Progenitor cell of endocrine pancreas (in vitro differentiated cells): Measurements from ENCODE around the gene RFXAP. TPM values are rescaled to one million over a fixed set of nuclear protein-coding genes. Genes with fewer than 3 reads are reported as not detected.

ENCODE experiments used
- DNase-seq: peaks from one replicate; pipeline ENCODE4 v3.0.0; 2021; ENCODE audit warnings: low spot score; ENCODE audit not compliant: unreplicated experiment
- H3K27ac Mint-ChIP-seq: 2 replicates; pipeline ENCODE4 v1.8.0; 2021; ENCODE audit warnings: mild to moderate bottlenecking, moderate library complexity, mixed read lengths
- H3K27me3 Mint-ChIP-seq: 2 replicates; pipeline ENCODE4 v1.8.0; 2021; ENCODE audit warnings: mixed read lengths
- H3K36me3 Mint-ChIP-seq: 2 replicates; pipeline ENCODE4 v1.8.0; 2022; ENCODE audit warnings: mixed read lengths; ENCODE audit not compliant: insufficient read depth
- H3K4me1 Mint-ChIP-seq: 2 replicates; pipeline ENCODE4 v1.8.0; 2021; ENCODE audit warnings: low read depth, mixed read lengths
- H3K4me3 Mint-ChIP-seq: 2 replicates; pipeline ENCODE4 v1.8.0; 2021; ENCODE audit warnings: low read depth, mild to moderate bottlenecking, moderate library complexity, mixed read lengths
- H3K9me3 Mint-ChIP-seq: 2 replicates; pipeline ENCODE4 v1.8.0; 2021; ENCODE audit warnings: low read depth, mixed read lengths
- total RNA-seq: library from RNA; stranded (reverse); gene quantifications from 2 replicates; pipeline ENCODE4 v1.2.1, GENCODE V29; 2021
- TF ChIP-seq, protein P1 (sequence below): fragments of 200-600 bp; sonication (generic); IDR thresholded peaks from one replicate; pipeline ENCODE4 v1.5.0; 2021; ENCODE audit warnings: antibody characterized with exemption, mild to moderate bottlenecking; ENCODE audit not compliant: unreplicated experiment

RFXAP gene
- total RNA-seq, 1 donor from 2014 or later: 13.3 TPM

GRCh38 chr13:36815062-36815461, 4.0 kb upstream of the RFXAP start:
- DNase-seq: no peak
- peaks cover 15% of the 10 kb centered on the region for H3K4me1 Mint-ChIP-seq
- H3K27me3 Mint-ChIP-seq: no peaks in the 10 kb centered on the region
- no peak overlapping the region for H3K4me3 Mint-ChIP-seq
- no peaks in the 10 kb centered on the region for H3K36me3 Mint-ChIP-seq
- H3K9me3 Mint-ChIP-seq: no peaks in the 10 kb centered on the region
- H3K27ac Mint-ChIP-seq: no peak overlapping the region
- TF ChIP-seq, protein P1, sequence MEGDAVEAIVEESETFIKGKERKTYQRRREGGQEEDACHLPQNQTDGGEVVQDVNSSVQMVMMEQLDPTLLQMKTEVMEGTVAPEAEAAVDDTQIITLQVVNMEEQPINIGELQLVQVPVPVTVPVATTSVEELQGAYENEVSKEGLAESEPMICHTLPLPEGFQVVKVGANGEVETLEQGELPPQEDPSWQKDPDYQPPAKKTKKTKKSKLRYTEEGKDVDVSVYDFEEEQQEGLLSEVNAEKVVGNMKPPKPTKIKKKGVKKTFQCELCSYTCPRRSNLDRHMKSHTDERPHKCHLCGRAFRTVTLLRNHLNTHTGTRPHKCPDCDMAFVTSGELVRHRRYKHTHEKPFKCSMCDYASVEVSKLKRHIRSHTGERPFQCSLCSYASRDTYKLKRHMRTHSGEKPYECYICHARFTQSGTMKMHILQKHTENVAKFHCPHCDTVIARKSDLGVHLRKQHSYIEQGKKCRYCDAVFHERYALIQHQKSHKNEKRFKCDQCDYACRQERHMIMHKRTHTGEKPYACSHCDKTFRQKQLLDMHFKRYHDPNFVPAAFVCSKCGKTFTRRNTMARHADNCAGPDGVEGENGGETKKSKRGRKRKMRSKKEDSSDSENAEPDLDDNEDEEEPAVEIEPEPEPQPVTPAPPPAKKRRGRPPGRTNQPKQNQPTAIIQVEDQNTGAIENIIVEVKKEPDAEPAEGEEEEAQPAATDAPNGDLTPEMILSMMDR: peak; percentile 39

- Mint-ChIP-seq H3K27ac (peak overlapping the region; percentile 76), H3K4me1 (peaks cover 22% of the 10 kb centered on the region)
Measured at GRCh38 chr13:36817996-36818803, 822 bp upstream of the RFXAP start.

DNA sequence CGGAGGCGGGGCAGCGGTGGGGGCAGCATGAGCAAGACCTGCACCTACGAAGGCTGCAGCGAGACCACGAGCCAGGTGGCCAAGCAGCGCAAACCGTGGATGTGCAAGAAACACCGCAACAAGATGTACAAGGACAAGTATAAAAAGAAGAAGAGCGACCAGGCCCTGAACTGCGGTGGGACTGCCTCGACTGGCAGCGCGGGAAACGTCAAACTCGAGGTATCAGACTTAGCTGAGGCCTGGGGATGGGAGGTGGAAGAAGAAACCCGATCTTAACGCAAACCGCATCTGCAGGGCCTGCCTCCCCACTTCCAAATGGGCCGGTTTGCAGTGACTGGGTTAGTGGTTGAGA, 693 bp downstream of the RFXAP start:
- Mint-ChIP-seq H3K36me3 (no peaks in the 10 kb centered on the region), H3K4me3 (peak overlapping the region; percentile 91), H3K4me1 (peaks cover 27% of the 10 kb centered on the region), H3K27me3 (no peaks in the 10 kb centered on the region), H3K27ac (peak overlapping the region; percentile 95), H3K9me3 (no peaks in the 10 kb centered on the region)
- TF ChIP-seq, protein P1: no peak
- no peak for DNase-seq

More at GRCh38 chr13:36817996-36818803, 822 bp upstream of the RFXAP start:
- TF ChIP-seq, protein P1: no peak
- no peak for DNase-seq
- no peaks in the 10 kb centered on the region for H3K36me3 Mint-ChIP-seq
- peak overlapping the region; percentile 91 for H3K4me3 Mint-ChIP-seq
- no peaks in the 10 kb centered on the region for H3K9me3 Mint-ChIP-seq
- no peaks in the 10 kb centered on the region for H3K27me3 Mint-ChIP-seq

DNA sequence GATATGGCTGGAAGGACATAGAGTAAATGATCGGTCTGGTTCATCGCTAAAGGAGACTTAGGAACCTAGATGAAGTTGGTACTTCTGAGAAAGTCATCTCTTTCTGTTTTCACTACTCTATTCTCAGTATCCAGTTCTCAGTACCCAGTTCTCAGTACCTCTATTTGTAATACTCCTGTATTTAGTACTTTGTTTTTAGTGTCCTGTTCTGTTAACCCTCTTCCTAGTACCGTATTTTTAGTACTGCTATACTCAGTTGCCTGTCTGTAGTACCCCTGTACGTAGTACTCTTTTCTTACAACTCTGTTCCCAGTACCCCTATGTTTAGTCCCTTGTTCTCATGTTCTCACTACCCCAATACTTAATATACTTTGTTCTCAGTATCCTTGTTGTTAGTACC, 1.2 kb downstream of the RFXAP start:
- Mint-ChIP-seq H3K36me3 (no peaks in the 10 kb centered on the region), H3K27ac (no peak overlapping the region), H3K4me3 (peak overlapping the region; percentile 91), H3K27me3 (no peaks in the 10 kb centered on the region), H3K4me1 (peaks cover 32% of the 10 kb centered on the region), H3K9me3 (no peaks in the 10 kb centered on the region)
- DNase-seq: no peak
- TF ChIP-seq, protein P1: no peak

GRCh38 chr13:36822785-36823184, 3.8 kb downstream of the RFXAP start:
- no peak for DNase-seq
- Mint-ChIP-seq H3K36me3 (no peaks in the 10 kb centered on the region), H3K4me1 (peaks cover 32% of the 10 kb centered on the region), H3K27ac (no peak overlapping the region), H3K4me3 (no peak overlapping the region), H3K9me3 (no peaks in the 10 kb centered on the region), H3K27me3 (no peaks in the 10 kb centered on the region)
- TF ChIP-seq, protein P1: no peak
